MM.1S (cell line): ENCODE results near the gene XRN1.

Experiments
- EZH2 ChIP-seq: fragments of 300-600 bp; sonication (generic); optimal IDR thresholded peaks from 2 replicates; pipeline ENCODE3; 2017; ENCODE audit warnings: low read depth, mild to moderate bottlenecking, antibody characterized with exemption, low read length, mixed read lengths
- EZH2phosphoT487 ChIP-seq: fragments of 300-600 bp; sonication (generic); IDR thresholded peaks from 2 replicates; pipeline ENCODE4 v1.6.1; 2018; ENCODE audit warnings: antibody characterized with exemption, low read length
- TF ChIP-seq, protein P1 (sequence below): fragments of 300-600 bp; sonication (generic); IDR thresholded peaks from 2 replicates; pipeline ENCODE4 v1.5.1; 2016; ENCODE audit warnings: antibody characterized with exemption, low read length, mixed read lengths

DNA sequence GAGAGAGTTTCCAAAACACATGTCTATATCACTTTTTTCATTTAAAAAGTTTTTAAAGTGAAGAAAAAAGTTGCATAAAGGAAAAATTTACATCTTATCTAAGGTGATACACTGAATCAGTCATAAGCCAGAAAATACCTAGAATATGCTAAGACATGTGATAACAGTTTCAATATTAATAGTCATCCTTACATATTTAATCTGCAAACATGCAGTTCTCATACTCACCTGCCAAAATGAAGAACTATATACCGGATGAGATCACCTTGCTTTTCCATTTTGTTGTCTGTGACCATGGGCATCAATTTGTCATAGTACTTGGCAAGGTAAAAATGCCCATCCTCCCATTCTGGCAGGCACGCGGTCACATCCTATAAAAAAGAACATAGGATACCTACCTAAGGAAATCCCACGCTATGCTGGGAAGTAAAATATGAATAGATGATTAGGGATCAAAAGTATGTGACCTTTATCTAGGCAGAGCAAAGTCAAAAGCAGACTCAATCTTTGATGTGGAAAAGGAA, 37.1 kb upstream of the XRN1 start:
- TF ChIP-seq, protein P1, sequence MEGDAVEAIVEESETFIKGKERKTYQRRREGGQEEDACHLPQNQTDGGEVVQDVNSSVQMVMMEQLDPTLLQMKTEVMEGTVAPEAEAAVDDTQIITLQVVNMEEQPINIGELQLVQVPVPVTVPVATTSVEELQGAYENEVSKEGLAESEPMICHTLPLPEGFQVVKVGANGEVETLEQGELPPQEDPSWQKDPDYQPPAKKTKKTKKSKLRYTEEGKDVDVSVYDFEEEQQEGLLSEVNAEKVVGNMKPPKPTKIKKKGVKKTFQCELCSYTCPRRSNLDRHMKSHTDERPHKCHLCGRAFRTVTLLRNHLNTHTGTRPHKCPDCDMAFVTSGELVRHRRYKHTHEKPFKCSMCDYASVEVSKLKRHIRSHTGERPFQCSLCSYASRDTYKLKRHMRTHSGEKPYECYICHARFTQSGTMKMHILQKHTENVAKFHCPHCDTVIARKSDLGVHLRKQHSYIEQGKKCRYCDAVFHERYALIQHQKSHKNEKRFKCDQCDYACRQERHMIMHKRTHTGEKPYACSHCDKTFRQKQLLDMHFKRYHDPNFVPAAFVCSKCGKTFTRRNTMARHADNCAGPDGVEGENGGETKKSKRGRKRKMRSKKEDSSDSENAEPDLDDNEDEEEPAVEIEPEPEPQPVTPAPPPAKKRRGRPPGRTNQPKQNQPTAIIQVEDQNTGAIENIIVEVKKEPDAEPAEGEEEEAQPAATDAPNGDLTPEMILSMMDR, result no peak
- TF ChIP-seq EZH2 (no peak), EZH2phosphoT487 (no peak)
